K562 (cell line): ENCODE results near the gene DCST1. TPM values are rescaled to one million over a fixed set of nuclear protein-coding genes. Genes with fewer than 3 reads are reported as not detected.
A peak's percentile ranks its signal among the peaks of the same experiment; 100 is the strongest.

ENCODE experiments used
- ATAC-seq: fragments of 200-7000 bp; cut with Tn5 transposase; 3 replicates; pipeline ENCODE4 v1.9.1; 2020; ENCODE audit warnings: moderate library complexity
- BruUV-seq: library from RNA; stranded (reverse); fragments of 400-500 nt; replicated peaks from 2 replicates; lab custom pipeline; 2021; lab: Mats Ljungman, UMichigan
- CTCF ChIA-PET: fragments of 300-600 bp; formaldehyde crosslinking; extraction: SDS; loops from one replicate; lab custom pipeline; 2021; ENCODE audit warnings: low intra/inter-chr PET ratio; lab: Yijun Ruan, JAX
- POLR2A ChIA-PET: fragments of 300-600, 350-650 bp; sonication (Branson Sonifier 250); formaldehyde crosslinking; extraction: SDS; loops from one replicate; lab custom pipeline; 2021; ENCODE audit warnings: antibody characterized with exemption, inconsistent platforms; lab: Yijun Ruan, JAX
- DNase-seq, 4 experiments: peaks; one replicate each; pipeline versions ENCODE4 v3.0.0 to v3.0.0-alpha.2; 2011 to 2018; ENCODE audit warnings: low spot score in 3 of 4, mixed read lengths in 3 of 4; ENCODE audit errors: extremely low read depth in 1 of 4
- FAIRE-seq: peaks from 2 replicates; lab custom pipeline; 2011; peaks lifted over from hg19 to GRCh38; lab: Jason Lieb, UNC
- H2AFZ ChIP-seq: 2 replicates; pipeline ENCODE4 v1.6.0; 2011; ENCODE audit warnings: low read depth, low read length, control low read depth, inconsistent platforms
- H3K27ac ChIP-seq: fragments of 200-600 bp; 3 replicates; pipeline ENCODE4 v1.8.0; 2011; ENCODE audit warnings: low read depth, mild to moderate bottlenecking, control low read depth, inconsistent platforms, low read length, moderate library complexity, mixed read lengths; ENCODE audit errors: extremely low read depth
- H3K27me3 ChIP-seq, 2 experiments: fragments of 300-600 bp in 1 of 2; 2 replicates in 1 of 2; 3 replicates in 1 of 2; pipeline versions ENCODE4 v1.6.0 to v1.8.0; 2011; ENCODE audit warnings: inconsistent platforms in 2 of 2, low read length in 2 of 2, mild to moderate bottlenecking in 1 of 2, mixed read lengths in 1 of 2, moderate library complexity in 1 of 2; ENCODE audit not compliant: control insufficient read depth in 2 of 2, insufficient read depth in 2 of 2
- H3K36me3 ChIP-seq: fragments of 300-600 bp; 3 replicates; pipeline ENCODE4 v1.8.0; 2011; ENCODE audit warnings: mild to moderate bottlenecking, low read length, inconsistent platforms; ENCODE audit not compliant: control insufficient read depth, insufficient read depth
- H3K4me1 ChIP-seq, 2 experiments: fragments of 200-600 bp in 1 of 2; replicated peaks in 1 of 2; 2 replicates in 1 of 2; 3 replicates in 1 of 2; pipeline versions ENCODE4 v1.5.1 to v1.8.0; 2011; ENCODE audit warnings: inconsistent platforms in 2 of 2, low read length in 2 of 2, mild to moderate bottlenecking in 1 of 2, mixed read lengths in 1 of 2, moderate library complexity in 1 of 2; ENCODE audit not compliant: control insufficient read depth in 2 of 2, insufficient read depth in 2 of 2
- H3K4me2 ChIP-seq: 2 replicates; pipeline ENCODE4 v1.6.1; 2011; ENCODE audit warnings: low read length, control low read depth, inconsistent platforms, mixed read lengths; ENCODE audit not compliant: insufficient read depth
- H3K4me3 ChIP-seq: fragments of 200-600 bp; sonication (generic), shearing (Covaris generic); 2 replicates; pipeline ENCODE4 v1.5.1; 2016; ENCODE audit warnings: control low read depth, inconsistent platforms
- H3K79me2 ChIP-seq: fragments of 200-600 bp; 3 replicates; pipeline ENCODE4 v1.8.0; 2011; ENCODE audit warnings: low read length, inconsistent platforms; ENCODE audit not compliant: control insufficient read depth, insufficient read depth
- H3K9ac ChIP-seq, 2 experiments: 2 replicates each; pipeline versions ENCODE4 v1.6.0 to v1.6.1; 2011; ENCODE audit warnings: low read depth in 2 of 2, low read length in 2 of 2, control low read depth in 1 of 2, inconsistent platforms in 1 of 2, mild to moderate bottlenecking in 1 of 2, mixed read lengths in 1 of 2; ENCODE audit not compliant: insufficient read depth in 1 of 2
- H3K9me1 ChIP-seq: one replicate; pipeline ENCODE4 v1.6.0; 2011; ENCODE audit warnings: inconsistent platforms, mild to moderate bottlenecking, low read length, moderate library complexity; ENCODE audit not compliant: control insufficient read depth, insufficient read depth
- H3K9me3 ChIP-seq: replicated peaks from 2 replicates; pipeline ENCODE4 v1.5.1; 2011; ENCODE audit warnings: low read depth, low read length, inconsistent platforms; ENCODE audit not compliant: control insufficient read depth, insufficient read depth
- H4K20me1 ChIP-seq: replicated peaks from 2 replicates; pipeline ENCODE4 v1.6.1; 2011; ENCODE audit warnings: low read length, inconsistent platforms, mixed read lengths; ENCODE audit not compliant: control insufficient read depth, insufficient read depth
- HSF4 ChIP-seq: fragments of 250-450 bp; sonication (Bioruptor Pico); IDR thresholded peaks from 2 replicates; pipeline ENCODE4 v2.1.2; 2022; ENCODE audit warnings: mild to moderate bottlenecking, moderate library complexity, borderline replicate concordance
- ILK ChIP-seq: fragments of 450-650 bp; IDR thresholded peaks from 2 replicates; pipeline ENCODE4 v1.6.1; 2016; ENCODE audit warnings: missing genetic modification characterization, low read depth, mild to moderate bottlenecking, missing compliant biosample characterization, moderate library complexity, borderline replicate concordance
- RAD21 ChIP-seq, 2 experiments: fragments of 250-450 bp in 1 of 2; fragments of 450-650 bp in 1 of 2; sonication (Bioruptor Pico) in 1 of 2; formaldehyde crosslinking in 1 of 2; IDR thresholded peaks in 1 of 2; conservative IDR thresholded peaks in 1 of 2; 2 replicates each; pipeline versions ENCODE4 v1.4.0 to v1.8.0; 2020 to 2022; ENCODE audit warnings: mild to moderate bottlenecking in 2 of 2, moderate library complexity in 1 of 2
- WGBS: fragments of 100-300 bp; shearing (Covaris generic); methylation state at CpG from one replicate; pipeline ENCODE4 v1.1.6; 2016; ENCODE audit warnings: low coverage, mixed read lengths; ENCODE audit not compliant: insufficient coverage; ENCODE audit errors: missing lambda C conversion rate; 5-methylcytosine and 5-hydroxymethylcytosine counted together
- in situ Hi-C: fragments of 300-500 bp; cut with MboI; formaldehyde crosslinking; loops from 4 replicates; pipeline ENCODE4 v1.15.0; 2018; ENCODE audit warnings: inconsistent platforms, mixed read lengths
- intact Hi-C: fragments of 100-400 bp; cut with micrococcal nuclease; formaldehyde crosslinking; loops from 2 replicates; pipeline ENCODE4 v1.14.2; 2022
- polyA plus RNA-seq, 8 experiments: library from polyadenylated mRNA; depleted of rRNA in 4 of 8; stranded (reverse) in 5 of 8; unstranded in 3 of 8; fragments of >200 nt; fragmentation: Nextera tagmentation in 2 of 8; fragmentation: Illumina TruSeq in 1 of 8; extraction: Ambion mirVana in 2 of 8; extraction: Trizol in 1 of 8; gene quantifications; 2 replicates each; pipeline versions ENCODE4 v1.2.1 to v1.2.3, GENCODE V29; 2011 to 2014; ENCODE audit warnings: inconsistent platforms in 1 of 8, missing spikeins in 1 of 8
- total RNA-seq, 7 experiments: library from RNA; depleted of rRNA in 6 of 7; stranded (reverse); fragments of >200 nt in 6 of 7; fragmentation: Illumina TruSeq in 2 of 7; extraction: Trizol in 2 of 7; gene quantifications; 2 replicates each; pipeline versions ENCODE4 v1.2.1 to v1.2.3, GENCODE V29; 2011 to 2021; ENCODE audit warnings: low replicate concordance in 1 of 7
- TF ChIP-seq, protein P1 (sequence below), 3 experiments: IDR thresholded peaks in 2 of 3; conservative IDR thresholded peaks in 1 of 3; 2 replicates each; pipeline ENCODE4 v1.5.1; 2011 to 2012; ENCODE audit warnings: low read length in 3 of 3, mild to moderate bottlenecking in 3 of 3, control low read depth in 2 of 3, improper control_type of control experiment in 1 of 3, inconsistent platforms in 1 of 3, low read depth in 1 of 3, mixed read lengths in 1 of 3, moderate library complexity in 1 of 3; ENCODE audit not compliant: insufficient read depth in 2 of 3

Gene DCST1
- total and polyA plus RNA-seq, 9 of the 15 experiments (the other 6 are each of a cell fraction or from before 2014, with no cell fraction given): not detected

- no peak for TF ChIP-seq HSF4 (CRISPR knock-in tag)
- TF ChIP-seq, all 486 proteins: peak for 0
Measured at GRCh38 chr1:154996966-154997701, 36.5 kb upstream of the DCST1 start (continued).

GRCh38 chr1:154998201-154998780, 35.3 kb upstream of the DCST1 start:
- intact Hi-C loops: no loop called here

More at GRCh38 chr1:154998201-154998780, 35.3 kb upstream of the DCST1 start:
- Histone ChIP-seq H4K20me1 (no peaks in the 10 kb centered on the region), H3K79me2 (peaks cover 14% of the 10 kb centered on the region)
- 84% methylated on average over 9 of the region's 16 CpGs for WGBS
- no peak for ATAC-seq
- no TSS peak for BruUV-seq
- in situ Hi-C loops: no loop called here
- TF ChIP-seq ILK (no peak), RAD21 (CRISPR knock-in tag; conservative IDR thresholded peaks at IDR 0.05 in 1 of 2, IDR thresholded peaks at IDR 0.05 in 1 of 2) (0 out of 4 replicates have a peak, but pooled peaks of 1 of the 2 experiments have one; percentile 12)
- TF ChIP-seq, protein P1, sequence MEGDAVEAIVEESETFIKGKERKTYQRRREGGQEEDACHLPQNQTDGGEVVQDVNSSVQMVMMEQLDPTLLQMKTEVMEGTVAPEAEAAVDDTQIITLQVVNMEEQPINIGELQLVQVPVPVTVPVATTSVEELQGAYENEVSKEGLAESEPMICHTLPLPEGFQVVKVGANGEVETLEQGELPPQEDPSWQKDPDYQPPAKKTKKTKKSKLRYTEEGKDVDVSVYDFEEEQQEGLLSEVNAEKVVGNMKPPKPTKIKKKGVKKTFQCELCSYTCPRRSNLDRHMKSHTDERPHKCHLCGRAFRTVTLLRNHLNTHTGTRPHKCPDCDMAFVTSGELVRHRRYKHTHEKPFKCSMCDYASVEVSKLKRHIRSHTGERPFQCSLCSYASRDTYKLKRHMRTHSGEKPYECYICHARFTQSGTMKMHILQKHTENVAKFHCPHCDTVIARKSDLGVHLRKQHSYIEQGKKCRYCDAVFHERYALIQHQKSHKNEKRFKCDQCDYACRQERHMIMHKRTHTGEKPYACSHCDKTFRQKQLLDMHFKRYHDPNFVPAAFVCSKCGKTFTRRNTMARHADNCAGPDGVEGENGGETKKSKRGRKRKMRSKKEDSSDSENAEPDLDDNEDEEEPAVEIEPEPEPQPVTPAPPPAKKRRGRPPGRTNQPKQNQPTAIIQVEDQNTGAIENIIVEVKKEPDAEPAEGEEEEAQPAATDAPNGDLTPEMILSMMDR (IDR thresholded peaks at IDR 0.05 in 2 of 3, conservative IDR thresholded peaks at IDR 0.05 in 1 of 3; ENCODE audit: insufficient read depth in 2 of 3, low read depth in 1 of 3, low read length in 3 of 3): peak; percentile 35 to 39 (median 38); a peak in 3 of 6 replicates
- TF ChIP-seq, all 486 proteins: peak for 2
- Histone ChIP-seq H3K9me3 (no peaks in the 10 kb centered on the region), H3K27ac (no peak overlapping the region), H3K4me2 (no peak overlapping the region), H3K36me3 (0 out of 3 replicates have a peak, but pooled peaks cover 4% of the 10 kb centered on the region), H3K4me1 (peaks cover 38 to 59% of the 10 kb centered on the region in 2 experiments), H3K27me3 (no peaks in the 10 kb centered on the region), H3K9ac (peak overlapping the region in 1 of 2 experiments; percentile 70; a peak in 1 of 4 replicates), H3K9me1 (no peaks in the 10 kb centered on the region), H3K4me3 (no peak overlapping the region), H2AFZ (no peak overlapping the region)
- no peak for FAIRE-seq
- CTCF ChIA-PET: interaction anchor here (0.6 to 1.8 kb wide), 5 partner anchors 23 to 439 kb away, joined by 3 to 5 read pairs (median 3); partner anchors contain the start of gene PBXIP1
- peak in 1 of 4 experiments; percentile 1 for DNase-seq
- POLR2A ChIA-PET: interaction anchor here (2.2 to 8.2 kb wide), 3 partner anchors 9 to 32 kb away, joined by 9 to 80 read pairs (median 21); partner anchors contain the start of gene FLAD1
